AG09319 (cell line): ENCODE measurements around the gene MIGA2.

Source experiments
- DNase-seq: peaks from one replicate; pipeline ENCODE4 v3.0.0-alpha.2; 2010; ENCODE audit warnings: low read depth; ENCODE audit errors: extremely low read depth
- TF ChIP-seq, protein P1 (sequence below): IDR thresholded peaks from 2 replicates; pipeline ENCODE4 v1.5.1; 2011; ENCODE audit warnings: low read depth, mild to moderate bottlenecking, inconsistent platforms, low read length, moderate library complexity

Gene MIGA2

DNA sequence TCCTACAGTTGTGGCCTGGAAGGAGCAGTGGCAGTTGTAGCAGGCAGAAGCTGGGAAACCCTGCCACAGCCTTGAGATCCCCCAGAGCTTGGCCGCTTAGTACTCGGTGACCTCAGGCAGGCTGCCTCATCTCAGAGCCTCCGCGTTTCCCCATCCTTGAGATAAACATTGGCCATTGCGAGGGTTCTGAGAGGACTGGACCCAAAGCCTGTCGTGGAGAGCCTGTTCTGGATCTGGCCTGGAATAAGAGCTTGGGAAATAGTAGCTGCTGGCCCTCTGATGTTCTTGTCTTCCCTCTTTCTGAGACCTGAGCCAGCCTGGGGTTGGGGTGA lies 1.3 kb downstream of the MIGA2 start:
- TF ChIP-seq, protein P1, sequence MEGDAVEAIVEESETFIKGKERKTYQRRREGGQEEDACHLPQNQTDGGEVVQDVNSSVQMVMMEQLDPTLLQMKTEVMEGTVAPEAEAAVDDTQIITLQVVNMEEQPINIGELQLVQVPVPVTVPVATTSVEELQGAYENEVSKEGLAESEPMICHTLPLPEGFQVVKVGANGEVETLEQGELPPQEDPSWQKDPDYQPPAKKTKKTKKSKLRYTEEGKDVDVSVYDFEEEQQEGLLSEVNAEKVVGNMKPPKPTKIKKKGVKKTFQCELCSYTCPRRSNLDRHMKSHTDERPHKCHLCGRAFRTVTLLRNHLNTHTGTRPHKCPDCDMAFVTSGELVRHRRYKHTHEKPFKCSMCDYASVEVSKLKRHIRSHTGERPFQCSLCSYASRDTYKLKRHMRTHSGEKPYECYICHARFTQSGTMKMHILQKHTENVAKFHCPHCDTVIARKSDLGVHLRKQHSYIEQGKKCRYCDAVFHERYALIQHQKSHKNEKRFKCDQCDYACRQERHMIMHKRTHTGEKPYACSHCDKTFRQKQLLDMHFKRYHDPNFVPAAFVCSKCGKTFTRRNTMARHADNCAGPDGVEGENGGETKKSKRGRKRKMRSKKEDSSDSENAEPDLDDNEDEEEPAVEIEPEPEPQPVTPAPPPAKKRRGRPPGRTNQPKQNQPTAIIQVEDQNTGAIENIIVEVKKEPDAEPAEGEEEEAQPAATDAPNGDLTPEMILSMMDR, result no peak
- no peak for DNase-seq

DNA sequence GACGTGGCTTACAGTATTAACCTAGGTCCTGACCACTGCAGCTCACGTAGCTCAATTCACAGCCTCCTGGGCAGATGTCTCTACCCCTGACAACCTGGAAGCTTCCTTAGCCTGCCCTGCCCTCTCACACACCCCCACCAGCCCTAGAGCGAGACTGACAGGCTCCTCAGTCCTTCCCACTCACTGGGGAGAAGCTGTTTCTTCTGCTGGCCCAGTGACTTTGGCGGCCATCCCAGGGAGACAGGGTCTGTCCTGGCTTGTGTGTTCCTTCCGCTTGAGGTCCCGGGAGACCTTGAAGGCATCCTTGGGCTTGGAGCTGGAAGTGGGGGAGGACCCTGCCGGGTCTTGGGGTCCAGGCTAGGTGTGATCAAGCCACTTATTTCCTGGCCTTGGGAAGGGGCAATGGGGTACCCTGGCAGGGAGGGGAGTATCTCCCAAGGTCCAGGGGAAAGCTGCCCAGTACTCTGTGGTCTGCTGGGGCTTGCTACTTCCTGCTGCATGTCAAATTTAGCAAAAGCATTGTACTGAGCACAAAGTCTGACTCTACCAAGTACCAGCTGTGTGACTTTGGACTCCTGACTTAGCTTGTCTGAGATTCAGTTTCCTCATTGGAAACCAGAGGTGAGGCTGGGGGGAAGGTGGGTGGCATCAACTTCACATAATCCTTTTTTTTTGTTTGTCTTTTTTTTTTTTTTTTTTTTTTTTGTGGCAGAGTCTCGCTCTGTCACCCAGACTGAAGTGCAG lies 1.9 kb downstream of the MIGA2 start:
- TF ChIP-seq, protein P1, result no peak
- DNase-seq, result no peak

DNA sequence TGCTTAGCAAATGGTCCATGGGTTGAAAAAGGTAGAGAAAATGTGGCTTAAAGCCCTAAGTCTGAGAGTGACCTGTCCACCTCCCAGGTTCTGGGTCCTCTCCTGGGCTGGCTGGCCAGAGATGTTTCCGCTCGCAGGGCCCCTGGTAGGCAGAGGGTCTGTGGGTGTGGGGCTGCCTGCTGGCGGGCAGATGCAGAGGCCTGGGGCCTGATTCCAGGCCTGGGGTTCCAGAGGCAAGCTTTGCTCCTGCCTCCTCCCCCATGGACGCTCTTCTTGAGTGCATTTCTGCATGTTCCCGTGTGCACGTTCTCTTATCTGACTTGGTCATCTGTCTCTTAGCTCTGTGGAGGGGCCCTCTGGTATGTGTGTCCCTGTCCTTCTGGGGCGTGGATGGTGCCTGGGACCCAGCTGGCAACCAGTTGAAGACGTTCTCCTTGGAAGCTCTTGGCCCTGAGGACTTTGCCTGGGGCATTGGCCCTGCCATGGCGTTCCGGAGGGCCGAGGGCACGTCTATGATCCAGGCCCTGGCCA lies 3.8 kb downstream of the MIGA2 start:
- DNase-seq, result no peak
- TF ChIP-seq, protein P1, result no peak

DNA sequence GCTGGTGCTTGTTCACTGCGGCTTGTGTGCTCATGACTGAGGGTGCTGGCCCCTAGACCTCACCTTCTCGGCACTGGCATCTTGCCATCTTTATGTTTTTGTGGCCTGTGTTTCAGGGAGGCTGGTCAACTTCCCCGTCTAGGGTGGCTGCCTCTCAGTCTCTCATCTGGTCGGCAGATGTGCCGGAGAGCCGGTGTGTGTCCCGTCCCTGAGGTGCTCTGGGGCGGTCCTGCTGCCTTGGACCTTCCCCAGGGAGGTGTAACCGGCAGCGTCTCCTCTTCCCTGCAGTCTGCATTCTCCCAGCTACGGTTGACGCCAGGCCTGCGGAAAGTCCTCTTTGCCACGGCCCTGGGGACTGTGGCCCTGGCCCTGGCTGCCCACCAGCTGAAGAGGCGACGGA lies 5.6 kb downstream of the MIGA2 start:
- DNase-seq, result no peak
- TF ChIP-seq, protein P1, result no peak

DNA sequence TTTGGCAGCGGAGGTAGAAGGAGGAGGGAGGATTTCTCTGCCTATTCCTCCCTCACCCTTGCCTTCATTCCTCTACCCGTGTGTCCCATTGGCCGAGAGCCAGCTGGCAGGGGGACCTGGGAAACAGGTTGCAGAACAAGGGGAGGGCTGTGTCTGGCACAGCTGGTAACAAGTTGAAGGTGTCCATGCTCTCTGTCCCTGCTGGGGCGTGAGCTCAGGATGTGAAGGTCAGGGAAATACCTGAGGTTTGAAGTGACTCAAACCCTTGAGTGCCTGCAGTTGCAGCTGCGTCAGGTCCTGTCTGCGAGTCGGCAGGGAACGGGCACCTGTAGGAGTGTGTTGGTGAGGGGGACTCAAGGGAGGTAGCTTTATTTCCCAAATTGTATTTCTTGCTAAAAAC lies 16.2 kb downstream of the MIGA2 start:
- TF ChIP-seq, protein P1, result no peak
- no peak for DNase-seq

DNA sequence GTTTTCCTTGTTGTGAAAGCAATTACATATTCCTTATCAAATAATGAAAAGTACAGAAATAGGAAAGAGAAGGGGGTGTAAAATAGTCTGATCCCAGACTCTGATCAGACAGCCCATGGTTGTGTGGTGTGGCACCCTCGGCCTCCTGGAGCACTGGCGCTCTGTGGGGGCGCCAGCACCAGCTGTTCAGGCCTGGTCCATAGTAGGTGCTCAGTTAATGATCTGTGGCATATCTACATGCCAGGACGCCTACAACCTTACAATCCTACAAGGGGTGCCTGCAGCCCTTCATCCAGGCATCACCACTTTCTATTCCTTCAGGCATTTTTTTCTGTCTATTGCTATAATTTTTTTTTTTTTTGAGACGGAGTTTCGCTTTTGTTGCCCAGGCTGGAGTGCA lies 16.6 kb downstream of the MIGA2 start:
- TF ChIP-seq, protein P1, result no peak
- DNase-seq, result no peak

DNA sequence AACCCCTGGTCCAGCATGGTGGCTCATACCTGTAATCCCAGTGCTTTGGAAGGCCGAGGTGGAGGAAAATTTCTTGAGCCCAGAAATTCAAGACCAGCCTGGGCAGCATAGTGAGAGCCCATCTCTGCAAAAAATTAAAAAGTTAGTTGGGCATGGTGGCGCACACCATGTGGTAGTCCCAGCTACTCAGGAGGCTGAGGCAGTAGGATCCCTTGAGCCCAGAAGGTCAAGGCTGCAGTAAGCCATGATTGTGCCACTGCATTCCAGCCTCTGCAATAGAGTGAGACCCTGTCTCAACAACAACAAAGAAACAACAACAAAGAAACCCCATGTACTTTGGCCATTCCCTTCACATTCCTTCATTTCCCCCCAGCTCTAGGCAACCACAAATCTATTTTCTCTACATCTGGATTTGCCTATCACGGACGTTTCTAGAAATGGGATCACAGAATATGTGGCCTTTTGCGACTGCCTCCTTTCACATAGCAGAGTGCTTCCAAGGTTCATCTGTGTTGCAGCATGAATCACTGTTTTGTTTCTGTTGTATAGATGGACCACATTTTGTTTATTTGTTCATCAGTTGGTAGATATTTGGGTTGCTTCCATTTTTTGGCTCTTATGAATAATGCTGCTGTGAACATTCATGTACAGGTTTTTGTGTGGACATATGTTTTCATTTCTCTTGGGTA lies 17.9 kb downstream of the MIGA2 start:
- no peak for DNase-seq
- TF ChIP-seq, protein P1, result no peak
